Measurements from ENCODE around the gene WBP1.
A peak's percentile ranks its signal among the peaks of the same experiment; 100 is the strongest.

The WBP1 gene

GRCh38 chr2:74507926-74508520 is 49.8 kb downstream of the WBP1 start:
- Histone ChIP-seq H3K9me2 (replicated peaks; ENCODE audit: low read depth, low read length) (no peaks in the 10 kb centered on the region), H2AFZ (ENCODE audit: low read length) (peak overlapping the region; percentile 96), H3K4me3 (ENCODE audit: low read length, poor library complexity, severe bottlenecking) (peak overlapping the region; percentile 86), H3K79me2 (ENCODE audit: insufficient read depth, low read length) (peaks cover 17% of the 10 kb centered on the region; the same call in 1 of the 2 replicates), H3K4me1 (ENCODE audit: insufficient read depth, low read length, poor library complexity, severe bottlenecking) (peaks cover 21% of the 10 kb centered on the region), H3K4me2 (ENCODE audit: low read depth, low read length, poor library complexity, severe bottlenecking) (peak overlapping the region; percentile 99), H3K36me3 (ENCODE audit: insufficient read depth, low read length) (no peaks in the 10 kb centered on the region), H3K9ac (ENCODE audit: low read depth, low read length, poor library complexity, severe bottlenecking) (peak overlapping the region; percentile 85), H3K27me3 (ENCODE audit: insufficient read depth, low read length, poor library complexity, severe bottlenecking) (peaks cover 3% of the 10 kb centered on the region), H3F3A (ENCODE audit: low read depth) (no peaks in the 10 kb centered on the region), H4K20me1 (ENCODE audit: insufficient read depth, low read length, poor library complexity, severe bottlenecking) (no peaks in the 10 kb centered on the region), H3K9me3 (ENCODE audit: insufficient read depth, low read depth, low read length) (no peaks in the 10 kb centered on the region)
- TF ChIP-seq, protein P1, sequence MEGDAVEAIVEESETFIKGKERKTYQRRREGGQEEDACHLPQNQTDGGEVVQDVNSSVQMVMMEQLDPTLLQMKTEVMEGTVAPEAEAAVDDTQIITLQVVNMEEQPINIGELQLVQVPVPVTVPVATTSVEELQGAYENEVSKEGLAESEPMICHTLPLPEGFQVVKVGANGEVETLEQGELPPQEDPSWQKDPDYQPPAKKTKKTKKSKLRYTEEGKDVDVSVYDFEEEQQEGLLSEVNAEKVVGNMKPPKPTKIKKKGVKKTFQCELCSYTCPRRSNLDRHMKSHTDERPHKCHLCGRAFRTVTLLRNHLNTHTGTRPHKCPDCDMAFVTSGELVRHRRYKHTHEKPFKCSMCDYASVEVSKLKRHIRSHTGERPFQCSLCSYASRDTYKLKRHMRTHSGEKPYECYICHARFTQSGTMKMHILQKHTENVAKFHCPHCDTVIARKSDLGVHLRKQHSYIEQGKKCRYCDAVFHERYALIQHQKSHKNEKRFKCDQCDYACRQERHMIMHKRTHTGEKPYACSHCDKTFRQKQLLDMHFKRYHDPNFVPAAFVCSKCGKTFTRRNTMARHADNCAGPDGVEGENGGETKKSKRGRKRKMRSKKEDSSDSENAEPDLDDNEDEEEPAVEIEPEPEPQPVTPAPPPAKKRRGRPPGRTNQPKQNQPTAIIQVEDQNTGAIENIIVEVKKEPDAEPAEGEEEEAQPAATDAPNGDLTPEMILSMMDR (conservative IDR thresholded peaks at IDR 0.05; ENCODE audit: low read length) = no peak
- TF ChIP-seq EZH2phosphoT487 (IDR thresholded peaks at IDR 0.05; ENCODE audit: borderline replicate concordance) = no peak

- no peaks in the 10 kb centered on the region for H3K9me3 ChIP-seq (ENCODE audit: insufficient read depth, low read depth, low read length)
- no peaks in the 10 kb centered on the region for H3K9me2 ChIP-seq (replicated peaks; ENCODE audit: low read depth, low read length)
- peaks cover 15% of the 10 kb centered on the region; the same call in 1 of the 2 replicates for H3K79me2 ChIP-seq (ENCODE audit: insufficient read depth, low read length)
- H2AFZ ChIP-seq (ENCODE audit: low read length) = no peak overlapping the region
- H3F3A ChIP-seq (ENCODE audit: low read depth) = no peaks in the 10 kb centered on the region
- peaks cover 26% of the 10 kb centered on the region for H3K4me1 ChIP-seq (ENCODE audit: insufficient read depth, low read length, poor library complexity, severe bottlenecking)
- H3K27me3 ChIP-seq (ENCODE audit: insufficient read depth, low read length, poor library complexity, severe bottlenecking) = peaks cover 14% of the 10 kb centered on the region
- H3K36me3 ChIP-seq (ENCODE audit: insufficient read depth, low read length) = no peaks in the 10 kb centered on the region
- TF ChIP-seq, protein P1 (conservative IDR thresholded peaks at IDR 0.05; ENCODE audit: low read length) = no peak
- no peak for TF ChIP-seq EZH2phosphoT487 (IDR thresholded peaks at IDR 0.05; ENCODE audit: borderline replicate concordance)
- no peaks in the 10 kb centered on the region for H4K20me1 ChIP-seq (ENCODE audit: insufficient read depth, low read length, poor library complexity, severe bottlenecking)
- no peak overlapping the region for H3K4me3 ChIP-seq (ENCODE audit: low read length, poor library complexity, severe bottlenecking)
- no peak overlapping the region for H3K9ac ChIP-seq (ENCODE audit: low read depth, low read length, poor library complexity, severe bottlenecking)
- H3K4me2 ChIP-seq (ENCODE audit: low read depth, low read length, poor library complexity, severe bottlenecking) = no peak overlapping the region
Observed at GRCh38 chr2:74510272-74510671, 52.0 kb downstream of the WBP1 start.
